Measurements from ENCODE around the gene B3GNT2. TPM values are rescaled to one million over a fixed set of nuclear protein-coding genes. Genes with fewer than 3 reads are reported as not detected.

The B3GNT2 gene
- total and polyA plus RNA-seq, 2 of the 4 experiments (the other 2 are of a cell fraction): 5.0 to 11.1 TPM

- H2BK20ac ChIP-seq (ENCODE audit: low read depth, low read length): no peak overlapping the region
- no peak overlapping the region for H3K4me3 ChIP-seq (ENCODE audit: insufficient read depth, low read depth, low read length)
- no peak for DNase-seq
- no peak overlapping the region for H4K91ac ChIP-seq (ENCODE audit: insufficient read depth, low read depth, low read length)
- no peak overlapping the region for H2BK120ac ChIP-seq (ENCODE audit: low read depth, low read length)
- TF ChIP-seq POLR2A (IDR thresholded peaks at IDR 0.05; ENCODE audit: low read depth, low read length) (no peak), USF2 (IDR thresholded peaks at IDR 0.05; ENCODE audit: low read depth, low read length) (peak; percentile 24; the same call in 1 of the 2 replicates), MAZ (IDR thresholded peaks at IDR 0.05; ENCODE audit: borderline replicate concordance, low read depth, low read length) (no peak), BHLHE40 (IDR thresholded peaks at IDR 0.05; ENCODE audit: low read depth, low read length) (no peak)
- TF ChIP-seq, protein P1, sequence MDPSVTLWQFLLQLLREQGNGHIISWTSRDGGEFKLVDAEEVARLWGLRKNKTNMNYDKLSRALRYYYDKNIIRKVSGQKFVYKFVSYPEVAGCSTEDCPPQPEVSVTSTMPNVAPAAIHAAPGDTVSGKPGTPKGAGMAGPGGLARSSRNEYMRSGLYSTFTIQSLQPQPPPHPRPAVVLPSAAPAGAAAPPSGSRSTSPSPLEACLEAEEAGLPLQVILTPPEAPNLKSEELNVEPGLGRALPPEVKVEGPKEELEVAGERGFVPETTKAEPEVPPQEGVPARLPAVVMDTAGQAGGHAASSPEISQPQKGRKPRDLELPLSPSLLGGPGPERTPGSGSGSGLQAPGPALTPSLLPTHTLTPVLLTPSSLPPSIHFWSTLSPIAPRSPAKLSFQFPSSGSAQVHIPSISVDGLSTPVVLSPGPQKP (IDR thresholded peaks at IDR 0.05; ENCODE audit: borderline replicate concordance, low read depth, low read length): no peak
- BruUV-seq (replicated peaks): no TSS peak
- H3K18ac ChIP-seq (ENCODE audit: low read depth, low read length): no peak overlapping the region
- H2BK15ac ChIP-seq (ENCODE audit: low read depth, low read length): no peak overlapping the region
- no peak overlapping the region for H4K8ac ChIP-seq (ENCODE audit: low read depth in 2 of 2, low read length in 2 of 2)
- H2BK5ac ChIP-seq (ENCODE audit: low read depth, low read length, poor library complexity, severe bottlenecking): no peak overlapping the region
- H3K4me2 ChIP-seq (ENCODE audit: low read depth, low read length): no peak overlapping the region
- H3K14ac ChIP-seq (replicated peaks; ENCODE audit: low read depth, low read length): no peak overlapping the region
- 80% methylated on average over 7 of the region's 15 CpGs; no CpG with 5 or more reads in 1 of the 2 experiments for WGBS, 2 experiments (ENCODE audit: extremely low coverage in 2 of 2, insufficient read length in 1 of 2)
- no peak overlapping the region for H3K56ac ChIP-seq (ENCODE audit: extremely low read depth, insufficient read depth, low read length)
- intact Hi-C loops (cut with micrococcal nuclease) (no loop called here), dilution Hi-C loops (cut with HindIII; ENCODE audit: low sequenced_read_pairs, unreplicated experiment) (no loop called here), in situ Hi-C loops (cut with MboI; ENCODE audit: low sequenced_read_pairs) (no loop called here)
- H3K9ac ChIP-seq (ENCODE audit: low read depth, low read length): no peak overlapping the region
- CTCF ChIA-PET: no interaction called here
- no peak overlapping the region for H4K5ac ChIP-seq (ENCODE audit: low read depth, low read length)
- H3K36me3 ChIP-seq (ENCODE audit: control insufficient read depth, insufficient read depth, low read length): no peaks in the 10 kb centered on the region
- H3K4me1 ChIP-seq (ENCODE audit: control insufficient read depth, insufficient read depth, low read length): no peaks in the 10 kb centered on the region
- ATAC-seq (ENCODE audit: low read depth): no peak
- no peaks in the 10 kb centered on the region for H3K9me1 ChIP-seq (ENCODE audit: insufficient read depth, low read length)
- H3K79me1 ChIP-seq (ENCODE audit: low read depth in 1 of 2, low read length in 2 of 2): no peaks in the 10 kb centered on the region
- POLR2A ChIA-PET (ENCODE audit: unreplicated experiment): no interaction called here
- H3K9me3 ChIP-seq (ENCODE audit: control insufficient read depth, insufficient read depth, low read length): peaks cover 2% of the 10 kb centered on the region; the same call in 1 of the 2 replicates
- no peak overlapping the region for H3K4ac ChIP-seq (ENCODE audit: low read depth, low read length)
- H2AK5ac ChIP-seq (ENCODE audit: low read depth, low read length): no peak overlapping the region
- H4K20me1 ChIP-seq (ENCODE audit: insufficient read depth, low read length): no peaks in the 10 kb centered on the region
- H2AFZ ChIP-seq (replicated peaks; ENCODE audit: low read length, poor library complexity): no peak overlapping the region
- no peak overlapping the region for H3K23ac ChIP-seq (ENCODE audit: low read depth, low read length)
- H3K27me3 ChIP-seq (ENCODE audit: control insufficient read depth, insufficient read depth, low read length): peaks cover 17% of the 10 kb centered on the region
- H2AK9ac ChIP-seq (replicated peaks; ENCODE audit: low read depth, low read length, poor library complexity): no peak overlapping the region
- H3K27ac ChIP-seq (ENCODE audit: insufficient read depth, low read length): no peak overlapping the region
These were observed 10.3 kb upstream of the B3GNT2 start for GRCh38 chr2:62185475-62186155.
